GM23338 (cell line): ENCODE results near the gene VEPH1. TPM values are rescaled to one million over a fixed set of nuclear protein-coding genes. Genes with fewer than 3 reads are reported as not detected.

Source experiments
- ATAC-seq: fragments of 200-7000 bp; cut with Tn5 transposase; 3 replicates; pipeline ENCODE4 v1.9.1; 2020
- DNase-seq: peaks from one replicate; pipeline ENCODE4 v3.0.0-alpha.2; 2015; ENCODE audit warnings: low spot score
- H2AFZ ChIP-seq: fragments of 200-600 bp; sonication (generic); 2 replicates; pipeline ENCODE4 v1.8.0; 2016; ENCODE audit warnings: antibody characterized with exemption, mild to moderate bottlenecking, moderate library complexity
- H3F3A ChIP-seq: fragments of 200-600 bp; sonication (generic); replicated peaks from 2 replicates; pipeline ENCODE4 v1.8.0; 2017; ENCODE audit warnings: antibody characterized with exemption, mixed run types, low read depth
- H3K27ac ChIP-seq: fragments of 200-600 bp; sonication (generic); 2 replicates; pipeline ENCODE4 v1.6.1; 2016; ENCODE audit warnings: low read depth
- H3K27me3 ChIP-seq: fragments of 200-600 bp; sonication (generic); 2 replicates; pipeline ENCODE4 v1.8.0; 2016; ENCODE audit warnings: mild to moderate bottlenecking, mixed run types, moderate library complexity; ENCODE audit not compliant: insufficient read depth
- H3K36me3 ChIP-seq: fragments of 200-600 bp; sonication (generic); 2 replicates; pipeline ENCODE4 v1.8.0; 2016; ENCODE audit warnings: mild to moderate bottlenecking; ENCODE audit not compliant: insufficient read depth
- H3K4me1 ChIP-seq: fragments of 200-600 bp; sonication (generic); 2 replicates; pipeline ENCODE4 v1.8.0; 2016; ENCODE audit warnings: mild to moderate bottlenecking, moderate library complexity; ENCODE audit not compliant: insufficient read depth
- H3K4me2 ChIP-seq: fragments of 200-600 bp; sonication (generic); 2 replicates; pipeline ENCODE4 v1.7.1; 2017; ENCODE audit warnings: mixed run types
- H3K4me3 ChIP-seq: fragments of 200-600 bp; sonication (generic); 2 replicates; pipeline ENCODE4 v1.6.1; 2016; ENCODE audit warnings: mixed run types
- H3K79me2 ChIP-seq: fragments of 200-600 bp; sonication (generic); replicated peaks from 2 replicates; pipeline ENCODE4 v1.8.0; 2017; ENCODE audit warnings: mild to moderate bottlenecking; ENCODE audit not compliant: insufficient read depth
- H3K9me2 ChIP-seq: fragments of 200-600 bp; sonication (generic); 2 replicates; pipeline ENCODE4 v1.8.0; 2017; ENCODE audit not compliant: insufficient read depth
- H4K20me1 ChIP-seq: fragments of 200-600 bp; sonication (generic); replicated peaks from 2 replicates; pipeline ENCODE4 v1.8.0; 2017; ENCODE audit warnings: mild to moderate bottlenecking; ENCODE audit not compliant: insufficient read depth
- H3K27ac Mint-ChIP-seq: 2 replicates; pipeline ENCODE4 v1.8.0; 2020; ENCODE audit warnings: inconsistent platforms, mild to moderate bottlenecking, moderate library complexity, mixed read lengths
- H3K27me3 Mint-ChIP-seq: 3 replicates; pipeline ENCODE4 v1.8.0; 2022; ENCODE audit warnings: low read depth, mild to moderate bottlenecking, moderate library complexity, mixed read lengths, inconsistent platforms; ENCODE audit not compliant: insufficient read depth, poor library complexity
- H3K36me3 Mint-ChIP-seq: 3 replicates; pipeline ENCODE4 v1.8.0; 2021; ENCODE audit warnings: low read depth, mild to moderate bottlenecking, inconsistent platforms, moderate library complexity, mixed read lengths
- H3K4me1 Mint-ChIP-seq: 3 replicates; pipeline ENCODE4 v1.8.0; 2020; ENCODE audit warnings: mild to moderate bottlenecking, inconsistent platforms, mixed read lengths
- H3K4me3 Mint-ChIP-seq: 3 replicates; pipeline ENCODE4 v1.8.0; 2021; ENCODE audit warnings: moderate library complexity, mild to moderate bottlenecking, inconsistent platforms, mixed read lengths
- H3K9me3 Mint-ChIP-seq: 3 replicates; pipeline ENCODE4 v1.8.0; 2020; ENCODE audit warnings: moderate library complexity, mild to moderate bottlenecking, inconsistent platforms, mixed read lengths
- CREB1 ChIP-seq: fragments of 250-450 bp; sonication (Bioruptor Pico); IDR thresholded peaks from 2 replicates; pipeline ENCODE4 v1.5.0; 2020; ENCODE audit warnings: low read depth, mild to moderate bottlenecking, moderate library complexity
- EZH2 ChIP-seq: fragments of 200-600 bp; sonication (generic); IDR thresholded peaks from one replicate; pipeline ENCODE4 v1.8.0; 2017; ENCODE audit warnings: antibody characterized with exemption, mild to moderate bottlenecking, low read depth; ENCODE audit not compliant: unreplicated experiment
- POLR2AphosphoS5 ChIP-seq: IDR thresholded peaks from 2 replicates; pipeline ENCODE4 v1.6.1; 2016; ENCODE audit warnings: antibody characterized with exemption, low read depth
- ZNF114 ChIP-seq: fragments of 250-450 bp; sonication (Bioruptor Pico); IDR thresholded peaks from 2 replicates; pipeline ENCODE4 v1.5.0; 2020; ENCODE audit warnings: mild to moderate bottlenecking, moderate library complexity
- ZNF331 ChIP-seq: fragments of 250-450 bp; sonication (Bioruptor Pico); IDR thresholded peaks from 2 replicates; pipeline ENCODE4 v1.5.0; 2020; ENCODE audit warnings: low read depth, mild to moderate bottlenecking, moderate library complexity
- polyA plus RNA-seq: library from polyadenylated mRNA; unstranded; fragments of >200 nt; fragmentation: Nextera tagmentation; extraction: Ambion mirVana; gene quantifications from 2 replicates; pipeline ENCODE4 v1.2.1, GENCODE V29; 2016
- total RNA-seq: library from RNA; depleted of rRNA; stranded (reverse); fragments of >200 nt; shearing (Covaris generic); gene quantifications from 2 replicates; pipeline ENCODE4 v1.2.3, GENCODE V29; 2014
- TF ChIP-seq, protein P1 (sequence below): fragments of 250-450 bp; sonication (Bioruptor Pico); IDR thresholded peaks from 2 replicates; pipeline ENCODE4 v1.5.0; 2020; ENCODE audit warnings: mild to moderate bottlenecking, moderate library complexity
- TF ChIP-seq, protein P2 (sequence below): IDR thresholded peaks from 2 replicates; pipeline ENCODE4 v1.6.1; 2016; ENCODE audit warnings: antibody characterized with exemption
- TF ChIP-seq, protein P3 (sequence below): IDR thresholded peaks from one replicate; pipeline ENCODE4 v1.6.1; 2018; ENCODE audit warnings: antibody characterized with exemption; ENCODE audit not compliant: unreplicated experiment

Gene VEPH1
- total and polyA plus RNA-seq, 2 experiments from 2014 or later: 15.4 to 33.8 TPM

DNA sequence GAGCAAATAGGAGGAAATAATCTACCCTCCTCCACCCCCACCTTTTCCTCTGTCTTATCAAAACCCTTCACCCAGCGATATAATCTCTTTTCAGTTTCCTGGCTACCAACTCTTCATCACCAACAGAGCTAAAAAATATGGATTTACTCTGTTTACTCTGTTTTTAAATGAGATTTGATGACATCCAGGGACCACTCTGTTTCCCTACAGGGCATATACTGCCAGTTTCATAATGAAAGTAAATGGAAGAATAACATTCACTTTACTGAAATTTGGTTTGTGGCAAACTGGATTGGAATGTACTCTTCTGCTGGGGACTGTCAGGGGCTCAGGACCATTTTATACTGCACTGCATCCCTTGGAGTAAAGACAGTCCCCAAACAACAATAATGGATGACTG lies 146.7 kb downstream of the VEPH1 start (continued):
- TF ChIP-seq, protein P1, sequence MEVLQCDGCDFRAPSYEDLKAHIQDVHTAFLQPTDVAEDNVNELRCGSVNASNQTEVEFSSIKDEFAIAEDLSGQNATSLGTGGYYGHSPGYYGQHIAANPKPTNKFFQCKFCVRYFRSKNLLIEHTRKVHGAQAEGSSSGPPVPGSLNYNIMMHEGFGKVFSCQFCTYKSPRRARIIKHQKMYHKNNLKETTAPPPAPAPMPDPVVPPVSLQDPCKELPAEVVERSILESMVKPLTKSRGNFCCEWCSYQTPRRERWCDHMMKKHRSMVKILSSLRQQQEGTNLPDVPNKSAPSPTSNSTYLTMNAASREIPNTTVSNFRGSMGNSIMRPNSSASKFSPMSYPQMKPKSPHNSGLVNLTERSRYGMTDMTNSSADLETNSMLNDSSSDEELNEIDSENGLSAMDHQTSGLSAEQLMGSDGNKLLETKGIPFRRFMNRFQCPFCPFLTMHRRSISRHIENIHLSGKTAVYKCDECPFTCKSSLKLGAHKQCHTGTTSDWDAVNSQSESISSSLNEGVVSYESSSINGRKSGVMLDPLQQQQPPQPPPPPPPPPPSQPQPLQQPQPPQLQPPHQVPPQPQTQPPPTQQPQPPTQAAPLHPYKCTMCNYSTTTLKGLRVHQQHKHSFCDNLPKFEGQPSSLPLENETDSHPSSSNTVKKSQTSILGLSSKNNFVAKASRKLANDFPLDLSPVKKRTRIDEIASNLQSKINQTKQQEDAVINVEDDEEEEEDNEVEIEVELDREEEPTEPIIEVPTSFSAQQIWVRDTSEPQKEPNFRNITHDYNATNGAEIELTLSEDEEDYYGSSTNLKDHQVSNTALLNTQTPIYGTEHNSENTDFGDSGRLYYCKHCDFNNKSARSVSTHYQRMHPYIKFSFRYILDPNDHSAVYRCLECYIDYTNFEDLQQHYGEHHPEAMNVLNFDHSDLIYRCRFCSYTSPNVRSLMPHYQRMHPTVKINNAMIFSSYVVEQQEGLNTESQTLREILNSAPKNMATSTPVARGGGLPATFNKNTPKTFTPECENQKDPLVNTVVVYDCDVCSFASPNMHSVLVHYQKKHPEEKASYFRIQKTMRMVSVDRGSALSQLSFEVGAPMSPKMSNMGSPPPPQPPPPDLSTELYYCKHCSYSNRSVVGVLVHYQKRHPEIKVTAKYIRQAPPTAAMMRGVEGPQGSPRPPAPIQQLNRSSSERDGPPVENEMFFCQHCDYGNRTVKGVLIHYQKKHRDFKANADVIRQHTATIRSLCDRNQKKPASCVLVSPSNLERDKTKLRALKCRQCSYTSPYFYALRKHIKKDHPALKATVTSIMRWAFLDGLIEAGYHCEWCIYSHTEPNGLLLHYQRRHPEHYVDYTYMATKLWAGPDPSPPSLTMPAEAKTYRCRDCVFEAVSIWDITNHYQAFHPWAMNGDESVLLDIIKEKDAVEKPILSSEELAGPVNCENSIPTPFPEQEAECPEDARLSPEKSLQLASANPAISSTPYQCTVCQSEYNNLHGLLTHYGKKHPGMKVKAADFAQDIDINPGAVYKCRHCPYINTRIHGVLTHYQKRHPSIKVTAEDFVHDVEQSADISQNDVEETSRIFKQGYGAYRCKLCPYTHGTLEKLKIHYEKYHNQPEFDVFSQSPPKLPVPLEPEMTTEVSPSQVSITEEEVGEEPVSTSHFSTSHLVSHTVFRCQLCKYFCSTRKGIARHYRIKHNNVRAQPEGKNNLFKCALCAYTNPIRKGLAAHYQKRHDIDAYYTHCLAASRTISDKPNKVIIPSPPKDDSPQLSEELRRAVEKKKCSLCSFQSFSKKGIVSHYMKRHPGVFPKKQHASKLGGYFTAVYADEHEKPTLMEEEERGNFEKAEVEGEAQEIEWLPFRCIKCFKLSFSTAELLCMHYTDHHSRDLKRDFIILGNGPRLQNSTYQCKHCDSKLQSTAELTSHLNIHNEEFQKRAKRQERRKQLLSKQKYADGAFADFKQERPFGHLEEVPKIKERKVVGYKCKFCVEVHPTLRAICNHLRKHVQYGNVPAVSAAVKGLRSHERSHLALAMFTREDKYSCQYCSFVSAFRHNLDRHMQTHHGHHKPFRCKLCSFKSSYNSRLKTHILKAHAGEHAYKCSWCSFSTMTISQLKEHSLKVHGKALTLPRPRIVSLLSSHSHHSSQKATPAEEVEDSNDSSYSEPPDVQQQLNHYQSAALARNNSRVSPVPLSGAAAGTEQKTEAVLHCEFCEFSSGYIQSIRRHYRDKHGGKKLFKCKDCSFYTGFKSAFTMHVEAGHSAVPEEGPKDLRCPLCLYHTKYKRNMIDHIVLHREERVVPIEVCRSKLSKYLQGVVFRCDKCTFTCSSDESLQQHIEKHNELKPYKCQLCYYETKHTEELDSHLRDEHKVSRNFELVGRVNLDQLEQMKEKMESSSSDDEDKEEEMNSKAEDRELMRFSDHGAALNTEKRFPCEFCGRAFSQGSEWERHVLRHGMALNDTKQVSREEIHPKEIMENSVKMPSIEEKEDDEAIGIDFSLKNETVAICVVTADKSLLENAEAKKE (CRISPR knock-in tag): no peak
- TF ChIP-seq ZNF114 (CRISPR knock-in tag) (no peak), POLR2AphosphoS5 (no peak), EZH2 (no peak)
- TF ChIP-seq, protein P2, sequence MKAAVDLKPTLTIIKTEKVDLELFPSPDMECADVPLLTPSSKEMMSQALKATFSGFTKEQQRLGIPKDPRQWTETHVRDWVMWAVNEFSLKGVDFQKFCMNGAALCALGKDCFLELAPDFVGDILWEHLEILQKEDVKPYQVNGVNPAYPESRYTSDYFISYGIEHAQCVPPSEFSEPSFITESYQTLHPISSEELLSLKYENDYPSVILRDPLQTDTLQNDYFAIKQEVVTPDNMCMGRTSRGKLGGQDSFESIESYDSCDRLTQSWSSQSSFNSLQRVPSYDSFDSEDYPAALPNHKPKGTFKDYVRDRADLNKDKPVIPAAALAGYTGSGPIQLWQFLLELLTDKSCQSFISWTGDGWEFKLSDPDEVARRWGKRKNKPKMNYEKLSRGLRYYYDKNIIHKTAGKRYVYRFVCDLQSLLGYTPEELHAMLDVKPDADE: no peak

DNA sequence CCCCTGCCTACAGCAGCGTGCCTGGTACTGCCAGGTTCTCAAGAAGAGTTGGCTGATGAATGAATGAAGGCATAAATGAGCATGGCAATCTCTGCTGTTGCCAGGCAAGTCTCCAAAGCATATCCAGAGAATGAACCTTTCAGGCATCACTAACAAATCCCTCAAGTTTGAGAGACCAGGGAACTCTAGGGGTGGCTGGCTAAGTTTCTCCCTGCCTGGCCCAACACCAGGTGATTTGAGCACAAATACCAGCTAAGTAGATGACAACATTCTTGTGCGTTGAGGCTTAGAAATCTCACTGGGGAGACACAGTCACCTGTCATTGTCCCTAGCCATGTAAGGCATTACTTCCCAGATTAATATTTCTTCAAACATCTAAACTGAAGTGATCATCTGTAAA lies 147.9 kb downstream of the VEPH1 start:
- no peak overlapping the region for H3K27ac Mint-ChIP-seq
- H3K27me3 ChIP-seq: no peaks in the 10 kb centered on the region
- no peaks in the 10 kb centered on the region; the same call in 2 of the 3 replicates for H3K9me3 Mint-ChIP-seq
- no peak overlapping the region for H2AFZ ChIP-seq
- no peaks in the 10 kb centered on the region for H3K36me3 ChIP-seq
- no peaks in the 10 kb centered on the region for H4K20me1 ChIP-seq
- no peak for DNase-seq
- no peak for ATAC-seq
- H3K27ac ChIP-seq: no peak overlapping the region
- H3F3A ChIP-seq: no peaks in the 10 kb centered on the region
- no peaks in the 10 kb centered on the region for H3K36me3 Mint-ChIP-seq
- H3K4me2 ChIP-seq: no peak overlapping the region
- no peak overlapping the region for H3K4me3 Mint-ChIP-seq
- H3K9me2 ChIP-seq: no peaks in the 10 kb centered on the region; the same call in 1 of the 2 replicates
- peaks cover 5% of the 10 kb centered on the region; the same call in 1 of the 3 replicates for H3K4me1 Mint-ChIP-seq
- no peaks in the 10 kb centered on the region for H3K27me3 Mint-ChIP-seq
- H3K79me2 ChIP-seq: no peaks in the 10 kb centered on the region
- no peak overlapping the region for H3K4me3 ChIP-seq
- H3K4me1 ChIP-seq: no peaks in the 10 kb centered on the region
- TF ChIP-seq ZNF331 (CRISPR knock-in tag) (no peak), CREB1 (CRISPR knock-in tag) (no peak)
- TF ChIP-seq, protein P3, sequence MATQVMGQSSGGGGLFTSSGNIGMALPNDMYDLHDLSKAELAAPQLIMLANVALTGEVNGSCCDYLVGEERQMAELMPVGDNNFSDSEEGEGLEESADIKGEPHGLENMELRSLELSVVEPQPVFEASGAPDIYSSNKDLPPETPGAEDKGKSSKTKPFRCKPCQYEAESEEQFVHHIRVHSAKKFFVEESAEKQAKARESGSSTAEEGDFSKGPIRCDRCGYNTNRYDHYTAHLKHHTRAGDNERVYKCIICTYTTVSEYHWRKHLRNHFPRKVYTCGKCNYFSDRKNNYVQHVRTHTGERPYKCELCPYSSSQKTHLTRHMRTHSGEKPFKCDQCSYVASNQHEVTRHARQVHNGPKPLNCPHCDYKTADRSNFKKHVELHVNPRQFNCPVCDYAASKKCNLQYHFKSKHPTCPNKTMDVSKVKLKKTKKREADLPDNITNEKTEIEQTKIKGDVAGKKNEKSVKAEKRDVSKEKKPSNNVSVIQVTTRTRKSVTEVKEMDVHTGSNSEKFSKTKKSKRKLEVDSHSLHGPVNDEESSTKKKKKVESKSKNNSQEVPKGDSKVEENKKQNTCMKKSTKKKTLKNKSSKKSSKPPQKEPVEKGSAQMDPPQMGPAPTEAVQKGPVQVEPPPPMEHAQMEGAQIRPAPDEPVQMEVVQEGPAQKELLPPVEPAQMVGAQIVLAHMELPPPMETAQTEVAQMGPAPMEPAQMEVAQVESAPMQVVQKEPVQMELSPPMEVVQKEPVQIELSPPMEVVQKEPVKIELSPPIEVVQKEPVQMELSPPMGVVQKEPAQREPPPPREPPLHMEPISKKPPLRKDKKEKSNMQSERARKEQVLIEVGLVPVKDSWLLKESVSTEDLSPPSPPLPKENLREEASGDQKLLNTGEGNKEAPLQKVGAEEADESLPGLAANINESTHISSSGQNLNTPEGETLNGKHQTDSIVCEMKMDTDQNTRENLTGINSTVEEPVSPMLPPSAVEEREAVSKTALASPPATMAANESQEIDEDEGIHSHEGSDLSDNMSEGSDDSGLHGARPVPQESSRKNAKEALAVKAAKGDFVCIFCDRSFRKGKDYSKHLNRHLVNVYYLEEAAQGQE: no peak
